ENCODE data around the gene PSME2. TPM values are rescaled to one million over a fixed set of nuclear protein-coding genes. Genes with fewer than 3 reads are reported as not detected.
A peak's percentile ranks its signal among the peaks of the same experiment; 100 is the strongest.
"Not testable (repeated sequence)": the region's sequence is repeated elsewhere in the genome, so short reads cannot be mapped to it uniquely, and the experiment has no call there.

The PSME2 gene
- total RNA-seq, 1 donor from 2014 or later: 575 TPM

DNA sequence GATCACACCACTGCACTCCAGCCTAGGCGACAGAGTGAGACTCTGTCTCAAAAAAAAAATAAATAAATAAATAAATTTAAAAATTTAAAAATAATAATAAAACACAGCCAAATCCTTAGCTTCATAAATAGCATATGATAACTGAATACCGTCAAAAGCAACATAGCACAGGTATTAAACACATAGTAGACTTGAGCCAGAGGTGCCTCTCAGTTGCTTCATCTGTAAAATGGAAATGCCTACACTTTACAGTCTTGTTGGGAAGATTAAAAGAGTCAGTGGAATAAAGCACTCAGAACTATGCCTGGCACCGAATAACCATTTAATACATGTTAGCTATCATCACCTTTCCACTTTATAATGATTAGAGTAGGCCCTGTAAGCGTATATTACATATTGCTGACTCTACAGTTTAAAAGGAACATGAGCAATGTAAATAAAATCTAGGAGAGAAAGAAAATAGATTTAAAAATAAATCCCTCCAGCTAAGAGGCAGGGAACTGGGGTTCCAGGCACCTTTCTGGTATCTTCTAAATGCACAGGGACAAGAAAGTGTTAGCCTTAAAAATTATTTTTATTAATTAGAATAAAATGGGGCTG lies 39.6 kb downstream of the PSME2 start:
- peaks cover 32% of the 10 kb centered on the region for H3K4me1 Mint-ChIP-seq (ENCODE audit: low read depth)
- no peak overlapping the region for H3K4me3 Mint-ChIP-seq
- no peaks in the 10 kb centered on the region for H3K27me3 Mint-ChIP-seq (ENCODE audit: insufficient read depth)
- no peak for DNase-seq (ENCODE audit: low spot score)
- no peak overlapping the region for H3K27ac Mint-ChIP-seq
- intact Hi-C loops (cut with micrococcal nuclease): no loop called here
- H3K9me3 Mint-ChIP-seq: peaks cover 4% of the 10 kb centered on the region
- peaks cover 22% of the 10 kb centered on the region for H3K36me3 Mint-ChIP-seq (ENCODE audit: low read depth)

DNA sequence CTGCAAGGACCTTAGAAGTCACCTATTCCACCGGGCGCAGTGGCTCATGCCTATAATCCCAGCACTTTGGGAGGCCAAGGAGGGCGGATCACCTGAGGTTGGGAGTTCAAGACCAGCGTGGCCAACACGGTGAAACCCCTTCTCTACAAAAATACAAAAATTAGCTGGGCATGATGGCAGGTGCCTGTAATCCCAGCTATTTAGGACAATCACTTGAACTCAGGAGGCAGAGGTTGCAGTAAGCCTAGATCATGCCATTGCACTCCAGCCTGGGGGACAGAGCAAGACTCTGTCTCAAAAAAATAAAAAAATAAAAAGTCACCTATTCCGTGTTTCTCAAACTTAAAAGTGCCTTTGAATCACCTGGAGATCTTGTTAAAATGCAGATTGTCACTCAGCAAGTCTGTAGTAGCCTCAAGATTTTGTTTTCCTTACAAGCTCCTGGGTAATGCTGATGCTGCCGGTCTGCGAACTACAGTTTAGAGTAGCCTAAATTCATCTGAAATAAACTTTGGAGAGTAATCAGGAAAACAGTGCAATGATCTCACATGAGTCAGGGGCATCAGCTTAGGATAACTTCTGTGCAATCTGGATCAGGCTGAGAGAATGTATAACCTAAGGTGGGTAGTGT lies 40.7 kb downstream of the PSME2 start:
- H3K4me3 Mint-ChIP-seq; H3K27me3 Mint-ChIP-seq (ENCODE audit: insufficient read depth); DNase-seq (ENCODE audit: low spot score); H3K9me3 Mint-ChIP-seq; intact Hi-C loops (cut with micrococcal nuclease): not testable (repeated sequence)
- H3K36me3 Mint-ChIP-seq (ENCODE audit: low read depth): peaks cover 30% of the 10 kb centered on the region
- peak overlapping the region; percentile 15 for H3K27ac Mint-ChIP-seq
- peaks cover 32% of the 10 kb centered on the region for H3K4me1 Mint-ChIP-seq (ENCODE audit: low read depth)

DNA sequence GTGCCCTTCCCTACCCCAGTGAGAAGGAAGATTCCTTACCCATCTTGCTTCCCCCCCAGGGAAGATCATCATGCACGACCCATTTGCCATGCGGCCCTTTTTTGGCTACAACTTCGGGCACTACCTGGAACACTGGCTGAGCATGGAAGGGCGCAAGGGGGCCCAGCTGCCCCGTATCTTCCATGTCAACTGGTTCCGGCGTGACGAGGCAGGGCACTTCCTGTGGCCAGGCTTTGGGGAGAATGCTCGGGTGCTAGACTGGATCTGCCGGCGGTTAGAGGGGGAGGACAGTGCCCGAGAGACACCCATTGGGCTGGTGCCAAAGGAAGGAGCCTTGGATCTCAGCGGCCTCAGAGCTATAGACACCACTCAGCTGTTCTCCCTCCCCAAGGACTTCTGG lies 43.0 kb downstream of the PSME2 start:
- H3K9me3 Mint-ChIP-seq: peaks cover 4% of the 10 kb centered on the region
- H3K36me3 Mint-ChIP-seq (ENCODE audit: low read depth): peaks cover 42% of the 10 kb centered on the region

DNA sequence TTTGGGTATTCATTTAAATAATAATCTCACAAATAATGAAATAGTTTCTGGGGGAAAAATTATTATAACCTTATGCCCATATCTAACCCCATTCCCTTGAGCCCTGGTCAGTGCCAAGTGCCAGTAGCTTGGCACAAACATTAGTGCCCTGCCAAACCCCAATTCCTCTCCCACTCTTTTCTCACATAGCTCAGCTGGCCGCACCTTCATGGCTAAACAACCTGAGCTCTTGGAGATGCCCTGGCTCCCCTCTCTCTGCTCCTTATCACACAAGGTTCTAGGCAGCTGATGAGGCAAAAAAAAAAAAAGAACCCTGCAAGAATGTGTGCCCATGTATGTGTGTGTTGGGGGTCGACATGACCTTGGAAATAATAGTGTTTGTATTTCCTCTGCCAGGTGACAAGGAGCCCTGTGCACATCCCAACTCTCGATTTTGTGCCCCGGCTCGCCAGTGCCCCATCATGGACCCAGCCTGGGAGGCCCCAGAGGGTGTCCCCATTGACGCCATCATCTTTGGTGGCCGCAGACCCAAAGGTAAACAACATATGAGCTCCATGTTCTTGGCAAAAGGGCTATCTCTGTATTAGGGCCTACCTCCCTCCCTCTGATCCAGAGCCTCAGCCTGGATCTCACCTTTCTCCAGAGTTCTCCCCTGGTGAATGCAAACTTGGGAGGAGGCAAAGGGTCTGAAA lies 43.9 kb downstream of the PSME2 start:
- Mint-ChIP-seq H3K27ac (no peak overlapping the region), H3K4me1 (ENCODE audit: low read depth) (peaks cover 15% of the 10 kb centered on the region), H3K9me3 (peaks cover 4% of the 10 kb centered on the region), H3K4me3 (no peak overlapping the region), H3K36me3 (ENCODE audit: low read depth) (peaks cover 45% of the 10 kb centered on the region), H3K27me3 (ENCODE audit: insufficient read depth) (no peaks in the 10 kb centered on the region)
- intact Hi-C loops (cut with micrococcal nuclease): no loop called here
- DNase-seq (ENCODE audit: low spot score): no peak

More for the DNA sequence above, 43.0 kb downstream of the PSME2 start:
- Mint-ChIP-seq H3K4me1 (ENCODE audit: low read depth) (peaks cover 24% of the 10 kb centered on the region), H3K27me3 (ENCODE audit: insufficient read depth) (no peaks in the 10 kb centered on the region), H3K4me3 (no peak overlapping the region), H3K27ac (no peak overlapping the region)
- intact Hi-C loops (cut with micrococcal nuclease): no loop called here
- no peak for DNase-seq (ENCODE audit: low spot score)

DNA sequence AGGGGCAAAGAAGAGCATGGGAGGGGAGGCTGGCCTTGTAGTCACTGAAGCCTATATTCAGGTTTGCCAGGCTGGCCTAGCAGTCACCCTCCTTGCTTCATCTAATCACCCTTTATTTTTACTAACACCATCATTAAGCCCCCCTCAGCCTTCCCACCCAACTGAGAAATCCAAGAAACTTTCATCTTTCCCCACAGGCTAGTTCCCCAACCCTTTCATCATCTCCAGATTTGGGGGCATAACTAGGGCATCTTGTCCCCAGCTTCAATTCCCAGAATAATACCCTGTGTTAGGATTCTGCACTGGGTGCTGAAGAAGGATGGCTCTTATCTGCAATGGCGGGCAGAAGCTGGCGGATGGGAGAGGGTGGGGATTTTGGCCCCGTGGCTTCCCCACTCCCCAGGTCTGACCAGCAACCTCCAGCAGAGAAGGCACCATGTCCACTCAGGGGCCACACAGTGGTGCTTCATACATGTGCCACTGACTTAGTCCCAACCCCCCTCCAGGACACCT lies 45.4 kb downstream of the PSME2 start:
- H3K27me3 Mint-ChIP-seq (ENCODE audit: insufficient read depth): no peaks in the 10 kb centered on the region
- H3K4me3 Mint-ChIP-seq: no peak overlapping the region
- peaks cover 17% of the 10 kb centered on the region for H3K4me1 Mint-ChIP-seq (ENCODE audit: low read depth)
- DNase-seq (ENCODE audit: low spot score): no peak
- peaks cover 53% of the 10 kb centered on the region for H3K36me3 Mint-ChIP-seq (ENCODE audit: low read depth)
- intact Hi-C loops (cut with micrococcal nuclease): no loop called here
- H3K9me3 Mint-ChIP-seq: peaks cover 4% of the 10 kb centered on the region
- no peak overlapping the region for H3K27ac Mint-ChIP-seq

DNA sequence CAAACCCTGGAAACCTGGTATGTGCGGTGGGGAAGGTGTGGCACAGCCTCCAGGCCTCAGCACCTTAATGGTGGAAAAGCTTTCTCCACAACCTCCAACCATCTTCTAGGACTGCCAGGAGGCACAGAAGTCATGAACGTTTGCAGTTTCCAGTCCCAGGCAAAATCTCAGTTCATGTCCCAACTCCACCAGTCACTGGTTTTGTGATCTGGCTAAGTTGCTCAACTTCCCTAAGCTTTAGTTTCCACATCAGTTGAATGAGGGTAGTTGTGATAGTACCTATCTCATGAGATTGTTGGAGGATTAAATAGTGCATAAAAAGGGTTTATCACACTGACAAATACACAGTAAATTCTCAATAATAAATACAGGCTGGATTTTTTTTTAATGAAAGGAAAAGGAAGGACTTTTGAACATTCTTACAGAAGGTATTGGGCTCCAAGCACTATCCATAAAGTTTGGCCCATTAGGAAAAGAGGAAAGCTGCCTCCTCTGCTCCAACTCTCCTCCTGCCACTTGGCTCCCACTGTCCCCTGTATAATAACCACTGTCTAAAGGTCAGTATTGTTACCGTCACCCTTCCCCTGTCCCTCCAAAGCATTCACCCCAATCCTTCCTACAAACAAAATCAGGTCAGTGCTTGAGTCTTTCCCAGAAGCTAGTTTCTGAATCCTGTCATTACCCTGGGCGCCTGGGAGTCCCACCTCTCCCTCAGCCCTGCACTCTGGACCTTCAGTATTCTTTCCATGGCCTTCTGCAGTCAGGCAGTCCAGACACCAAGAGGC lies 46.0 kb downstream of the PSME2 start:
- Mint-ChIP-seq H3K36me3 (ENCODE audit: low read depth) (peaks cover 57% of the 10 kb centered on the region), H3K9me3 (peaks cover 4% of the 10 kb centered on the region), H3K27me3 (ENCODE audit: insufficient read depth) (no peaks in the 10 kb centered on the region), H3K27ac (no peak overlapping the region), H3K4me3 (no peak overlapping the region), H3K4me1 (ENCODE audit: low read depth) (peaks cover 20% of the 10 kb centered on the region)
- intact Hi-C loops (cut with micrococcal nuclease): no loop called here
- no peak for DNase-seq (ENCODE audit: low spot score)

DNA sequence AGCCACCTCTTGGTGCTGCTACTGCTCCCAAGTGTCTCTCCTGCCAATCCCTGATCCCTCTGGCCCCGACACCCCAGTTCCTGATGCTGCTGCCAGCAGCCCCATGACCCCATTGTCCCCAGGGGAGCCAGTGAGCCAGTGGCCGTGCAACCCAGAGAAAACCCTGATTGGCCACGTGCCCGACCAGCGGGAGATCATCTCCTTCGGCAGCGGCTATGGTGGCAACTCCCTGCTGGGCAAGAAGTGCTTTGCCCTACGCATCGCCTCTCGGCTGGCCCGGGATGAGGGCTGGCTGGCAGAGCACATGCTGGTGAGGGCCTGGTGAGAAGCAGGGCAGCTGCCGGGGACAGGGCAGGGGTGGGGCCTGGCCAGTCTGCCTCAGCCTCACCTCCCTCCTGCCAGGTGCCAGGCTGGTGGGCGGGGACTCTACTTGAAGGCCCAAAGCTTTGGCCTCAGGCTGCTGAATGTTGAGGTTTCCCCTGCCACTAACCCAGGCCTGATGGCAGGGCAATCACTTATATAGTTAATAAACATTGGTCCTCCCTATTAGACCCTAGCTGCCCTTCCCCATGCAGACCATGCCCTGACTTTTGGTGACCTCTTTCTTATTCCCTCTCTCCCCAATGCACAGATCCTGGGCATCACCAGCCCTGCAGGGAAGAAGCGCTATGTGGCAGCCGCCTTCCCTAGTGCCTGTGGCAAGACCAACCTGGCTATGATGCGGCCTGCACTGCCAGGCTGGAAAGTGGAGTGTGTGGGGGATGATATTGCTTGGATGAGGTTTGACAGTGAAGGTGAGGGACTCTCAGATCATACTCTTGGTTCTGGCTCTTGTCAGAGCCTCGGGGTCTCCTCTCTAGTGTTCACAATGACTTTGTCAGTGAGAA lies 47.2 kb downstream of the PSME2 start:
- intact Hi-C loops (cut with micrococcal nuclease): no loop called here
- Mint-ChIP-seq H3K4me1 (ENCODE audit: low read depth) (peaks cover 20% of the 10 kb centered on the region), H3K9me3 (no peaks in the 10 kb centered on the region), H3K27ac (peak overlapping the region; percentile 40), H3K27me3 (ENCODE audit: insufficient read depth) (no peaks in the 10 kb centered on the region), H3K4me3 (no peak overlapping the region), H3K36me3 (ENCODE audit: low read depth) (peaks cover 52% of the 10 kb centered on the region)
- no peak for DNase-seq (ENCODE audit: low spot score)

DNA sequence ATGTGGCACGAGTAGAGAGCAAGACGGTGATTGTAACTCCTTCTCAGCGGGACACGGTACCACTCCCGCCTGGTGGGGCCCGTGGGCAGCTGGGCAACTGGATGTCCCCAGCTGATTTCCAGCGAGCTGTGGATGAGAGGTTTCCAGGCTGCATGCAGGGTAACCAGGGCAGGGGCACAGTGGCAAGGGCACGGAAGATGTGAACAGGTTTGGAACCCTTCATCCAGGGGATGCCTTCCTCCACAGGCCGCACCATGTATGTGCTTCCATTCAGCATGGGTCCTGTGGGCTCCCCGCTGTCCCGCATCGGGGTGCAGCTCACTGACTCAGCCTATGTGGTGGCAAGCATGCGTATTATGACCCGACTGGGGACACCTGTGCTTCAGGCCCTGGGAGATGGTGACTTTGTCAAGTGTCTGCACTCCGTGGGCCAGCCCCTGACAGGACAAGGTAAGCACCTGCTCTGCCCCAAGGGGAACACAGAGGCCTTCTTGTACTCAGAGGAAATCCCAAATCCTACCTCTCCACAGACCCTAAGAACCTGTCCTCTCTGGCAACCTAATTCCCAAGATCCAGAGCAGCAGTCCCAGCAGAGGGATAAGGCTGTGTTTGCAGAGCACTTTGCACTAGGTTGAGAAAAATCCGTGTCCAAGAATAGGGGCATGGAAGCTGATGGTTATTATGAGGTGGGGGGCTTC lies 48.0 kb downstream of the PSME2 start:
- Mint-ChIP-seq H3K27me3 (ENCODE audit: insufficient read depth) (no peaks in the 10 kb centered on the region), H3K27ac (no peak overlapping the region), H3K9me3 (no peaks in the 10 kb centered on the region), H3K4me1 (ENCODE audit: low read depth) (peaks cover 25% of the 10 kb centered on the region), H3K36me3 (ENCODE audit: low read depth) (peaks cover 46% of the 10 kb centered on the region), H3K4me3 (no peak overlapping the region)
- intact Hi-C loops (cut with micrococcal nuclease): no loop called here
- DNase-seq (ENCODE audit: low spot score): no peak

DNA sequence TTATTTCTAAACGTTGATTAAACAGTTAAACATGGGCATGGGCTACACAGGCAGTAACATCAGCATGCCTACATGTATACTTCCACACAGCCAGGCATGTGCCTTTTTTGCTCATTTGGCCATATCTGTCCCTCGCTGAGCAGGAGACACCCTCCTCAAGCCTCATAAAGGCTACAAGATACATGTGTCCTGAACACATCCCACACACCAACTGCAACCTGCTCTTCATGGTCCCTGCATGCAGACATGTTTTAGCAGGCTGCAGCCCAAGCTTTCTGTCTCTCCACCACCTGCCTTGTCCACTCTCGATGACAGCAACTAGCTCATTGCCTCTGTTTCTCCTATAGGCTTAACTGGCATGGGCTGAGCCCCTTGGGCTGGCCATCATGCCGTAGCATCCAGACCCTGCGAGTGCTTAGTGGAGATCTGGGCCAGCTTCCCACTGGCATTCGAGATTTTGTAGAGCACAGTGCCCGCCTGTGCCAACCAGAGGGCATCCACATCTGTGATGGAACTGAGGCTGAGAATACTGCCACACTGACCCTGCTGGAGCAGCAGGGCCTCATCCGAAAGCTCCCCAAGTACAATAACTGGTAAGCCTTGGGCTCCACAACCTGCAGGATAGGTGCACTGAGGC lies 49.7 kb downstream of the PSME2 start:
- Mint-ChIP-seq H3K36me3 (ENCODE audit: low read depth) (peaks cover 38% of the 10 kb centered on the region), H3K27me3 (ENCODE audit: insufficient read depth) (no peaks in the 10 kb centered on the region), H3K9me3 (no peaks in the 10 kb centered on the region), H3K27ac (peak overlapping the region; percentile 44), H3K4me1 (ENCODE audit: low read depth) (peaks cover 30% of the 10 kb centered on the region), H3K4me3 (peak overlapping the region; percentile 68)
- intact Hi-C loops (cut with micrococcal nuclease): no loop called here
- no peak for DNase-seq (ENCODE audit: low spot score)

DNA sequence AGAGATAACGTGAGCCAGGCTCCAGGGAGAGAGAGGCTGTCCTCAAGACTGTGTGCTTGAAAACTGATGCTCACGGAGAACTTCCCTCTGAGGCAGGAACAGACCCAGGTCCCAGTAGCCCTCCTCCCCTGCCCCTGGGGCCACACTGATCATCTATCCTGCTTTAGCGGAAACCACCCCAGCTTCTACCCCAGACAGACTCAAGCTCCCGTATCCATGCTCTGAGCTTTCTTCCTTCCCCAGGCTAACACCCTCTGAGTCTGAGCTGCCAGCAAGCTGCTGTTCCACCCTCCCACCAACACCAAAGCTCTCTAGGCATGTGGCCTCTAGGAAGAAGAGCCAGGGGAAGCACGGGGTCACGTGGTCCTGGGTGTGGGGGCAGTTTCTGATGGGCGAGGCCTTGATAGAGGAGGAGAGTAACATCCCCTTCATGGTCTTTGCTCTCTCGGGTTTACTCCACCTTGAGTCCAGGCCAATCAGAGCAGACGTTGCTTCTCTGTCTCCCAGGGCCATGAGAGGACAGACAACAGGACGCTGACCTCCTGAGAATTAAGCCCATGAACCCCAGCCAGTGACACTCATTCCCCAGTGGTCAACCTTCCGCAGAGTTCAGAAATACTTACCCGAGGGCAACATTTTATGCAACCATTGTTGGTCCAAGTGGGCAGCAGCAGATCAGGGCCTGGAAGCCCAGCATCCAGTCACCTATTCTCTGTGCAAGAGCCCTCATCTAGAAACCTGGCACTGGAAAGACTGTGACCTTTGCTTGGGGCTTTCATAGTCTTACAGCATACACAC lies 50.9 kb downstream of the PSME2 start:
- peaks cover 34% of the 10 kb centered on the region for H3K4me1 Mint-ChIP-seq (ENCODE audit: low read depth)
- H3K27ac Mint-ChIP-seq: peak overlapping the region; percentile 97
- H3K36me3 Mint-ChIP-seq (ENCODE audit: low read depth): peaks cover 29% of the 10 kb centered on the region
- no peak for DNase-seq (ENCODE audit: low spot score)
- no peaks in the 10 kb centered on the region for H3K27me3 Mint-ChIP-seq (ENCODE audit: insufficient read depth)
- H3K9me3 Mint-ChIP-seq: no peaks in the 10 kb centered on the region
- intact Hi-C loops (cut with micrococcal nuclease): loop anchor here (1.0 to 2.0 kb wide), 3 partner anchors 14 to 59 kb away; partner anchors contain the start of gene PSME1
- H3K4me3 Mint-ChIP-seq: peak overlapping the region; percentile 100
